Heart left ventricle (tissue), 16 donors: ENCODE measurements around the gene PTPRU. TPM values are rescaled to one million over a fixed set of nuclear protein-coding genes. Genes with fewer than 3 reads are reported as not detected.
A peak's percentile ranks its signal among the peaks of the same experiment; 100 is the strongest.

Source experiments
- ATAC-seq, 4 donors: fragments of 200-7000 bp; cut with Tn5 transposase; one replicate each; pipeline ENCODE4 v1.9.1; 2020 to 2022; ENCODE audit warnings: moderate library complexity in 4 of 4, mild to moderate bottlenecking in 3 of 4, moderate number of reproducible peaks in 1 of 4
- DNase-seq, 5 donors: peaks; one replicate each; pipeline ENCODE4 v3.0.0-alpha.2; 2020
- H3K27ac ChIP-seq, 12 donors: fragments of 200-600 bp; sonication (generic) in 4 of 12; one replicate each; pipeline versions ENCODE4 v1.5.0 to v1.8.0; 2016 to 2022; ENCODE audit warnings: mild to moderate bottlenecking in 2 of 12
- H3K27me3 ChIP-seq, 9 donors: fragments of 200-600 bp; sonication (generic) in 2 of 9; one replicate each; pipeline versions ENCODE4 v1.5.1 to v1.8.0; 2016 to 2022; ENCODE audit warnings: mild to moderate bottlenecking in 3 of 9
- H3K36me3 ChIP-seq, 9 donors: fragments of 200-600 bp; sonication (generic) in 2 of 9; one replicate each; pipeline versions ENCODE4 v1.5.0 to v1.8.0; 2018 to 2022; ENCODE audit warnings: mild to moderate bottlenecking in 2 of 9
- H3K4me1 ChIP-seq, 12 donors: fragments of 200-600 bp; sonication (generic) in 4 of 12; one replicate each; pipeline versions ENCODE4 v1.5.0 to v1.8.0; 2016 to 2022; ENCODE audit warnings: mild to moderate bottlenecking in 3 of 12
- H3K4me3 ChIP-seq, 12 donors: fragments of 200-600 bp; sonication (generic) in 4 of 12; one replicate each; pipeline versions ENCODE4 v1.5.0 to v1.8.0; 2017 to 2022; ENCODE audit warnings: mild to moderate bottlenecking in 9 of 12, moderate library complexity in 4 of 12
- H3K9me3 ChIP-seq, 12 donors: fragments of 200-600 bp; sonication (generic) in 4 of 12; one replicate each; pipeline versions ENCODE4 v1.5.0 to v1.8.0; 2016 to 2022; ENCODE audit warnings: mild to moderate bottlenecking in 1 of 12
- CTCF ChIP-seq, 12 donors: fragments of 200-600 bp; sonication (generic) in 4 of 12; IDR thresholded peaks; one replicate each; pipeline versions ENCODE4 v1.5.0 to v1.8.0; 2018 to 2022; ENCODE audit warnings: antibody characterized with exemption in 12 of 12, mild to moderate bottlenecking in 5 of 12
- POLR2A ChIP-seq, 2 donors: fragments of 450-650 bp; IDR thresholded peaks; one replicate each; pipeline ENCODE4 v1.6.1; 2017; ENCODE audit warnings: antibody characterized with exemption in 2 of 2, mild to moderate bottlenecking in 2 of 2, moderate library complexity in 2 of 2
- WGBS, 4 donors: extraction: QIAGEN DNeasy Blood & Tissue Kit in 2 of 4; methylation state at CpG; one replicate each; pipeline versions ENCODE4 v1.1.5 to v1.1.7; 2013 to 2018; 5-methylcytosine and 5-hydroxymethylcytosine counted together
- intact Hi-C, 10 donors: fragments of 100-400 bp; cut with DNase I; formaldehyde crosslinking; loops; one replicate each; pipeline versions ENCODE4 v1.11.1 to v1.14.2; 2022
- polyA plus RNA-seq, 2 donors: library from polyadenylated mRNA; stranded (reverse); fragments of 200-250 nt; gene quantifications; one replicate each; pipeline ENCODE4 v1.2.3, GENCODE V29; 2013
- total RNA-seq, 9 donors: library from RNA; depleted of rRNA in 2 of 9; stranded (reverse); fragments of >200 nt in 2 of 9; fragmentation: NEBNext Ultra II Directional in 3 of 9; extraction: Animal tissue kit (Norgen Biotek cat#: 25700) in 3 of 9; gene quantifications; one replicate each; pipeline versions ENCODE4 v1.1.0 to v1.2.4, GENCODE V29; 2016 to 2023
- donor health status: ischemic (EF 13 %, LVEDD 7.1; RV severe dilation, severe dysfunction).
- donor health status: healthy with polysubstance abuse.
- donor health status: DM: no; HTN: yes; CAD: no.
- donor health status: DM: no; HTN: no; CAD: no.
- donor health status: ischemic (EF 25% LVEDD 6.9; RV normal size, moderate dysfunction).
- donor health status: ischemic (EF 25% LVEDD 5.7; RV mildly dilated, moderate dysfunction).
- donor health status: healthy.
- donor health status: DM: yes; HTN: yes; CAD: no.
- donor health status: ischemic (EF 35%, LVEDD 5.7; RV mildly dilated, moderate dysfunction).
- donor health status: nonischemic (EF 11% LVEDD 7.7; RV severe dilation, severe dysfunction).
- donor health status: DM: yes; HTN: yes; CAD: no.
- donor health status: PGD.
- donor health status: ischemic (EF 29% LVEDD 5.4; RV normal size, mild dysfunction).
- donor health status: nonischemic (EF 23%, LVEDD 6.1; RV moderate dilation, normal function).

The PTPRU gene
- total and polyA plus RNA-seq, 11 donors = 7.1 to 59.9 (median 16.2) TPM

DNA sequence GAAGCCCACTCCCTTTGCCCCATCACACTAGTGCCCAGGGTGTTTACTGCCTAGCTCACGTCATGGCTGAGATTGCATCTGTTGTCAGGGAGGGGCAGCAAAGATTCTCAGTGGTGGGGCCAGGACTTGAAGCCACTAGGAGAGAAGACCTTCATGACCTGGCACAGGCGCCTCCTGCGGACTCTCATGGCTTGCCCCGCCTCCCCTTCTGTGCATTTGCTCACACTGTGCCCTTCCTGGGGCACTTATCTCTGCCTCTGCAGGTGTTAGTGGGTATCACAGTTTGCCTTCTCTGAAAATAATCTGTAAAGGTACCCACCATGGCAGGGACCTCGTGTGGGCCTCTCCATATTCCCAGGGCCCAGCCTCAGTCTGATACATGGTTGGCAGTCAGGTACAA lies 20.1 kb downstream of the PTPRU start:
- DNase-seq (no peak), ATAC-seq (no peak)
- Histone ChIP-seq H3K4me1 (peaks cover 0 to 17% (median 9%) of the 10 kb centered on the region in 12 donors), H3K36me3 (no peaks in the 10 kb centered on the region), H3K9me3 (no peaks in the 10 kb centered on the region), H3K27me3 (peaks cover 0 to 32% (median 0%) of the 10 kb centered on the region in 9 donors), H3K4me3 (no peak overlapping the region), H3K27ac (no peak overlapping the region)
- TF ChIP-seq CTCF (IDR thresholded peaks at IDR 0.05) (no peak), POLR2A (IDR thresholded peaks at IDR 0.05) (no peak)
- intact Hi-C loops = loop anchor here in 1 of 10 donors (10.0 kb wide), 1 partner anchor 438 kb away; no protein-coding TSS in a partner anchor
- 83 to 97% (median 87%) methylated on average over 5 of the region's 5 CpGs for WGBS, 4 donors

- no peak for ATAC-seq
- peaks cover 0 to 17% (median 9%) of the 10 kb centered on the region in 12 donors for H3K4me1 ChIP-seq
- intact Hi-C loops = loop anchor here in 1 of 10 donors (10.0 kb wide), 1 partner anchor 438 kb away; no protein-coding TSS in a partner anchor
- 47 to 58% (median 52%) methylated on average over 10 to 11 of the region's 11 CpGs for WGBS, 4 donors
- peaks cover 0 to 32% (median 0%) of the 10 kb centered on the region in 9 donors for H3K27me3 ChIP-seq
- no peaks in the 10 kb centered on the region for H3K9me3 ChIP-seq
- H3K27ac ChIP-seq = no peak overlapping the region
- H3K4me3 ChIP-seq = no peak overlapping the region
- H3K36me3 ChIP-seq = no peaks in the 10 kb centered on the region
- peak in 1 of 5 donors; percentile 46 for DNase-seq
- TF ChIP-seq POLR2A (IDR thresholded peaks at IDR 0.05) (no peak), CTCF (IDR thresholded peaks at IDR 0.05) (no peak)
Observed at GRCh38 chr1:29256979-29257804, 20.9 kb downstream of the PTPRU start.

GRCh38 chr1:29258189-29258975 lies 22.1 kb downstream of the PTPRU start:
- no peak overlapping the region for H3K27ac ChIP-seq
- no peak overlapping the region for H3K4me3 ChIP-seq
- 83 to 95% (median 89%) methylated on average over 8 to 16 of the region's 16 CpGs for WGBS, 4 donors
- no peak for ATAC-seq
- peaks cover 0 to 32% (median 0%) of the 10 kb centered on the region in 9 donors for H3K27me3 ChIP-seq
- DNase-seq = no peak
- intact Hi-C loops = loop anchor here in 1 of 10 donors (10.0 kb wide), 1 partner anchor 436 kb away; no protein-coding TSS in a partner anchor
- TF ChIP-seq POLR2A (IDR thresholded peaks at IDR 0.05) (no peak), CTCF (IDR thresholded peaks at IDR 0.05) (no peak)
- no peaks in the 10 kb centered on the region for H3K36me3 ChIP-seq
- no peaks in the 10 kb centered on the region for H3K9me3 ChIP-seq
- H3K4me1 ChIP-seq = peaks cover 0 to 17% (median 9%) of the 10 kb centered on the region in 12 donors
